ENCODE measurements around the gene SLC25A48.

GRCh38 chr5:135830384-135830700, 4.1 kb upstream of the SLC25A48 start:
- TF ChIP-seq TRIM28 (IDR thresholded peaks at IDR 0.05; ENCODE audit: borderline replicate concordance, low read length) (no peak), ZBTB17 (tag by site-specific recombination; IDR thresholded peaks at IDR 0.05) (no peak), ATF2 (tag by site-specific recombination; IDR thresholded peaks at IDR 0.05; ENCODE audit: low read depth) (no peak), ZNF501 (tag by site-specific recombination; IDR thresholded peaks at IDR 0.05) (no peak), ZNF223 (tag by site-specific recombination; IDR thresholded peaks at IDR 0.05) (no peak), ZNF639 (tag by site-specific recombination; IDR thresholded peaks at IDR 0.05) (no peak), REST (tag by site-specific recombination; IDR thresholded peaks at IDR 0.05) (no peak), ZNF239 (tag by site-specific recombination; IDR thresholded peaks at IDR 0.05) (no peak), MYNN (tag by site-specific recombination; IDR thresholded peaks at IDR 0.05; ENCODE audit: borderline replicate concordance) (no peak), MEIS1 (CRISPR knock-in tag; IDR thresholded peaks at IDR 0.05; ENCODE audit: borderline replicate concordance) (no peak), ZNF121 (tag by site-specific recombination; IDR thresholded peaks at IDR 0.05) (no peak), ZNF677 (tag by site-specific recombination; IDR thresholded peaks at IDR 0.05) (no peak), ZNF645 (tag by site-specific recombination; IDR thresholded peaks at IDR 0.05) (no peak)

Data from HEK293 (cell line).